ENCODE data around the gene FAM169A.
"Not testable (repeated sequence)": the region's sequence is repeated elsewhere in the genome, so short reads cannot be mapped to it uniquely, and the experiment has no call there.

The FAM169A gene
- long read RNA-seq, donor 1, result 0 reads
- long read RNA-seq, donor 2, result 0 reads
- long read RNA-seq, donor 3, full-length matches to known transcripts, result 1 of 1 reads
- long read RNA-seq, donor 3, partial matches to known transcripts, result 0 of 1 reads
- long read RNA-seq, donor 3, other reads (novel, unspliced or antisense), result 0 of 1 reads
- long read RNA-seq, donor 4, result 0 reads
- long read RNA-seq, donor 5, partial matches to known transcripts, result 0 of 5 reads
- long read RNA-seq, donor 5, other reads (novel, unspliced or antisense), result 5 of 5 reads
- long read RNA-seq, donor 6, full-length matches to known transcripts, result 1 of 1 reads
- long read RNA-seq, donor 6, partial matches to known transcripts, result 0 of 1 reads
- long read RNA-seq, donor 6, other reads (novel, unspliced or antisense), result 0 of 1 reads
- long read RNA-seq, donor 7, result 0 reads
- long read RNA-seq, donor 8, full-length matches to known transcripts, result 1 of 1 reads
- long read RNA-seq, donor 8, partial matches to known transcripts, result 0 of 1 reads
- long read RNA-seq, donor 8, other reads (novel, unspliced or antisense), result 0 of 1 reads

- DNase-seq, result peak; percentile 83
Observed at GRCh38 chr5:74865804-74866595, at the start of gene FAM169A. FAM169A (minus strand) TSS chr5:74866387; CDS start chr5:74841676, 24,711 bp downstream.

GRCh38 chr5:74915488-74915887, 49.3 kb upstream of the FAM169A start:
- no peak for DNase-seq

- not testable (repeated sequence) for DNase-seq
Observed at GRCh38 chr5:74911421-74911820, 45.2 kb upstream of the FAM169A start.

GRCh38 chr5:74909888-74910287, 43.7 kb upstream of the FAM169A start:
- not testable (repeated sequence) for DNase-seq

- DNase-seq, result not testable (repeated sequence)
Observed at GRCh38 chr5:74908237-74908636, 42.0 kb upstream of the FAM169A start.

- DNase-seq, result not testable (repeated sequence)
Observed at GRCh38 chr5:74904713-74905112, 38.5 kb upstream of the FAM169A start.

GRCh38 chr5:74903165-74903787, 37.1 kb upstream of the FAM169A start:
- DNase-seq, result peak; percentile 28

GRCh38 chr5:74897049-74897448, 30.9 kb upstream of the FAM169A start:
- no peak for DNase-seq

- DNase-seq, result no peak
Observed at GRCh38 chr5:74895906-74896305, 29.7 kb upstream of the FAM169A start.

- no peak for DNase-seq
Observed at GRCh38 chr5:74894351-74894750, 28.2 kb upstream of the FAM169A start.

GRCh38 chr5:74892921-74893320, 26.7 kb upstream of the FAM169A start:
- DNase-seq, result no peak

GRCh38 chr5:74889523-74890105, 23.4 kb upstream of the FAM169A start:
- no peak for DNase-seq

GRCh38 chr5:74888117-74888516, 21.9 kb upstream of the FAM169A start:
- no peak for DNase-seq

GRCh38 chr5:74885170-74885569, 19.0 kb upstream of the FAM169A start:
- peak; percentile 32 for DNase-seq

- DNase-seq, result not testable (repeated sequence)
Observed at GRCh38 chr5:74882379-74883134, 16.4 kb upstream of the FAM169A start.

GRCh38 chr5:74877624-74878304, 11.6 kb upstream of the FAM169A start:
- DNase-seq, result no peak

GRCh38 chr5:74875994-74876791, 10.0 kb upstream of the FAM169A start:
- DNase-seq, result peak; percentile 8

GRCh38 chr5:74873525-74874249, 7.5 kb upstream of the FAM169A start:
- no peak for DNase-seq

All from right kidney (tissue), 9 donors.